Mesothelial cell of epicardium (in vitro differentiated cells): Measurements from ENCODE around the gene MNT. TPM values are rescaled to one million over a fixed set of nuclear protein-coding genes. Genes with fewer than 3 reads are reported as not detected.
A peak's percentile ranks its signal among the peaks of the same experiment; 100 is the strongest.
"Not testable (repeated sequence)": the region's sequence is repeated elsewhere in the genome, so short reads cannot be mapped to it uniquely, and the experiment has no call there.

ENCODE experiments used
- DNase-seq, 2 experiments: peaks; one replicate each; pipeline ENCODE4 v3.0.0; 2021; ENCODE audit warnings: low spot score in 2 of 2; ENCODE audit not compliant: unreplicated experiment in 2 of 2
- H3K27ac Mint-ChIP-seq: 2 replicates; pipeline ENCODE4 v1.8.0; 2021; ENCODE audit warnings: mixed read lengths
- H3K27me3 Mint-ChIP-seq: 2 replicates; pipeline ENCODE4 v1.8.0; 2021; ENCODE audit warnings: low read depth, mixed read lengths
- H3K36me3 Mint-ChIP-seq: 2 replicates; pipeline ENCODE4 v1.8.0; 2021; ENCODE audit warnings: mixed read lengths
- H3K4me1 Mint-ChIP-seq: 2 replicates; pipeline ENCODE4 v1.8.0; 2021; ENCODE audit warnings: mixed read lengths
- H3K4me3 Mint-ChIP-seq: 2 replicates; pipeline ENCODE4 v1.8.0; 2021; ENCODE audit warnings: mild to moderate bottlenecking, moderate library complexity, mixed read lengths
- H3K9me3 Mint-ChIP-seq: 2 replicates; pipeline ENCODE4 v1.8.0; 2021; ENCODE audit warnings: mixed read lengths
- CTCF ChIP-seq: fragments of 200-600 bp; sonication (generic); IDR thresholded peaks from one replicate; pipeline ENCODE4 v1.5.0; 2021; ENCODE audit warnings: antibody characterized with exemption; ENCODE audit not compliant: unreplicated experiment
- total RNA-seq: library from RNA; stranded (reverse); gene quantifications from 3 replicates; pipeline ENCODE4 v1.2.1, GENCODE V29; 2021

Gene MNT
- 47.5 to 49.1 TPM (median 48.3 TPM) in 3 replicates for total RNA-seq

GRCh38 chr17:2400877-2401425 is at the start of gene MNT:
Gene MNT, minus strand, starts transcription at chr17:2401060. Its CDS starts 348 bp downstream, at chr17:2400712.
- Mint-ChIP-seq H3K4me1 (peaks cover 34% of the 10 kb centered on the region), H3K4me3 (peak within 1 kb of the TSS; percentile 98), H3K36me3 (no peaks in the 10 kb centered on the region), H3K27me3 (no peaks in the 10 kb centered on the region), H3K9me3 (no peaks in the 10 kb centered on the region), H3K27ac (peak within 1 kb of the TSS; percentile 100)
- DNase-seq = peak; percentile 90 to 93
- TF ChIP-seq CTCF = no peak

GRCh38 chr17:2450016-2450650 is 49.3 kb upstream of the MNT start:
- DNase-seq = no peak
- Mint-ChIP-seq H3K4me1 (no peaks in the 10 kb centered on the region), H3K36me3 (peaks cover 20% of the 10 kb centered on the region), H3K27me3 (no peaks in the 10 kb centered on the region), H3K27ac (peak overlapping the region; percentile 37), H3K9me3 (peaks cover 6% of the 10 kb centered on the region), H3K4me3 (no peak overlapping the region)
- TF ChIP-seq CTCF = no peak

- Mint-ChIP-seq H3K36me3 (peaks cover 22% of the 10 kb centered on the region), H3K27ac (no peak overlapping the region), H3K27me3 (no peaks in the 10 kb centered on the region), H3K4me1 (no peaks in the 10 kb centered on the region), H3K4me3 (no peak overlapping the region), H3K9me3 (peaks cover 6% of the 10 kb centered on the region)
- TF ChIP-seq CTCF = no peak
- no peak for DNase-seq
Observed at GRCh38 chr17:2449486-2449885, 48.6 kb upstream of the MNT start.

GRCh38 chr17:2447479-2447878 is 46.6 kb upstream of the MNT start:
- H3K27ac Mint-ChIP-seq, DNase-seq, H3K4me1 Mint-ChIP-seq, H3K9me3 Mint-ChIP-seq, H3K4me3 Mint-ChIP-seq, H3K27me3 Mint-ChIP-seq: not testable (repeated sequence)
- H3K36me3 Mint-ChIP-seq = peaks cover 22% of the 10 kb centered on the region

GRCh38 chr17:2445638-2446037 is 44.8 kb upstream of the MNT start:
- Mint-ChIP-seq H3K27me3 (no peaks in the 10 kb centered on the region), H3K36me3 (peaks cover 26% of the 10 kb centered on the region), H3K9me3 (peaks cover 6% of the 10 kb centered on the region), H3K27ac (no peak overlapping the region), H3K4me3 (no peak overlapping the region), H3K4me1 (no peaks in the 10 kb centered on the region)
- TF ChIP-seq CTCF = no peak
- DNase-seq = no peak

- no peak for TF ChIP-seq CTCF
- Mint-ChIP-seq H3K4me3 (no peak overlapping the region), H3K9me3 (peaks cover 6% of the 10 kb centered on the region), H3K36me3 (peaks cover 23% of the 10 kb centered on the region), H3K4me1 (no peaks in the 10 kb centered on the region), H3K27ac (no peak overlapping the region), H3K27me3 (no peaks in the 10 kb centered on the region)
- no peak for DNase-seq
Observed at GRCh38 chr17:2444382-2444781, 43.5 kb upstream of the MNT start.
